ENCODE measurements around the gene APOBEC3H.
"Not testable (repeated sequence)": the region's sequence is repeated elsewhere in the genome, so short reads cannot be mapped to it uniquely, and the experiment has no call there.

The APOBEC3H gene
- 2.9 to 33.3 (median 19.7) reads per million in 4 experiments for total RNA-seq

GRCh38 chr22:39097098-39098020 is at the start of gene APOBEC3H:
Gene APOBEC3H, plus strand, starts transcription at chr22:39097244. Its CDS starts 3,035 bp downstream, at chr22:39100279.
- no peak for DNase-seq

GRCh38 chr22:39049486-39049885 is 47.6 kb upstream of the APOBEC3H start:
- not testable (repeated sequence) for DNase-seq

GRCh38 chr22:39051844-39052495 is 45.1 kb upstream of the APOBEC3H start:
- not testable (repeated sequence) for DNase-seq

GRCh38 chr22:39055658-39056057 is 41.4 kb upstream of the APOBEC3H start:
- no peak for DNase-seq

- DNase-seq: not testable (repeated sequence)
Observed at GRCh38 chr22:39061290-39061689, 35.8 kb upstream of the APOBEC3H start.

GRCh38 chr22:39061951-39062350 is 35.1 kb upstream of the APOBEC3H start:
- not testable (repeated sequence) for DNase-seq

- not testable (repeated sequence) for DNase-seq
Observed at GRCh38 chr22:39063904-39064303, 33.1 kb upstream of the APOBEC3H start.

GRCh38 chr22:39066442-39067276 is 30.4 kb upstream of the APOBEC3H start:
- not testable (repeated sequence) for DNase-seq

- DNase-seq: no peak
Observed at GRCh38 chr22:39068033-39068785, 28.8 kb upstream of the APOBEC3H start.

- no peak for DNase-seq
Observed at GRCh38 chr22:39070186-39070585, 26.9 kb upstream of the APOBEC3H start.

- not testable (repeated sequence) for DNase-seq
Observed at GRCh38 chr22:39072581-39072981, 24.5 kb upstream of the APOBEC3H start.

GRCh38 chr22:39073981-39074380 is 23.1 kb upstream of the APOBEC3H start:
- no peak for DNase-seq

- DNase-seq: not testable (repeated sequence)
Observed at GRCh38 chr22:39076155-39077025, 20.7 kb upstream of the APOBEC3H start.

- DNase-seq: peak; percentile 9
Observed at GRCh38 chr22:39077026-39077840, 19.8 kb upstream of the APOBEC3H start, which contains the start of gene APOBEC3G. Gene APOBEC3G, plus strand, starts transcription at chr22:39077275. Its CDS starts 87 bp downstream, at chr22:39077362.

GRCh38 chr22:39077912-39078311 is 19.1 kb upstream of the APOBEC3H start:
- not testable (repeated sequence) for DNase-seq

- no peak for DNase-seq
Observed at GRCh38 chr22:39078329-39078728, 18.7 kb upstream of the APOBEC3H start.

GRCh38 chr22:39079054-39079637 is 17.9 kb upstream of the APOBEC3H start:
- DNase-seq: not testable (repeated sequence)

- DNase-seq: no peak
Observed at GRCh38 chr22:39080052-39080762, 16.8 kb upstream of the APOBEC3H start.

- DNase-seq: no peak
Observed at GRCh38 chr22:39081016-39081415, 16.0 kb upstream of the APOBEC3H start.
